Caki2 (cell line): ENCODE results near the gene RAPGEF4. TPM values are rescaled to one million over a fixed set of nuclear protein-coding genes. Genes with fewer than 3 reads are reported as not detected.
A peak's percentile ranks its signal among the peaks of the same experiment; 100 is the strongest.

Source experiments
- DNase-seq: peaks from one replicate; pipeline ENCODE4 v3.0.0-alpha.2; 2015; ENCODE audit warnings: low read depth
- in situ Hi-C: cut with HindIII; loops from 2 replicates; pipeline ENCODE4 v1.10.0; 2016; ENCODE audit warnings: low sequenced_read_pairs, low pct_unique_long_range_greater_than_20kb, mixed read lengths
- total RNA-seq: library from RNA; depleted of rRNA; stranded (reverse); fragments of >200 nt; shearing (Covaris generic); gene quantifications from 2 replicates; pipeline ENCODE4 v1.2.3, GENCODE V29; 2014; ENCODE audit warnings: low replicate concordance

RAPGEF4 gene
- total RNA-seq, 1 experiment from 2014 or later = not detected

- DNase-seq = no peak
- in situ Hi-C loops = no loop called here
Measured at GRCh38 chr2:172967036-172967982, 231.7 kb downstream of the RAPGEF4 start.

- DNase-seq = peak; percentile 11
- in situ Hi-C loops = no loop called here
Measured at GRCh38 chr2:172968061-172968469, 232.4 kb downstream of the RAPGEF4 start.

DNA sequence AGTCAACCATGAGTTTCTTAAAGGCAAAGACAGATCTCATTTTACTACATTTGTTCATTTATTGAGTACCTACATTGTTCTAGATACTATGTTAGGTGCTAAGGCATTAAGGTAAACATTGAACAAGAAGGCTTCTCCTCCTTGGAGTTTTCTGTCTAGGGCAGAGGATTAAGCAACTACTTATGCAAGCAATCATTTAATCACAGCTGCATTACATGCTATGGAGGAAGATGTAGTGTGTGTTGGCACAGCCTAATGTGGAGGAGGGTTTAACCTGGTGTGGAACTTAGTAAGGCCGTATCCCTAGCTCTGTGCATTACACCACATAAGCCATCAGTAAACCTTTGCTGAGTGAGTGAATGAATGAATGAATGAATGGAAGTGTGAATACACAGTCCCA, 233.5 kb downstream of the RAPGEF4 start:
- DNase-seq = no peak
- in situ Hi-C loops = no loop called here

GRCh38 chr2:172969609-172970008, 234.0 kb downstream of the RAPGEF4 start:
- no peak for DNase-seq
- in situ Hi-C loops = no loop called here

DNA sequence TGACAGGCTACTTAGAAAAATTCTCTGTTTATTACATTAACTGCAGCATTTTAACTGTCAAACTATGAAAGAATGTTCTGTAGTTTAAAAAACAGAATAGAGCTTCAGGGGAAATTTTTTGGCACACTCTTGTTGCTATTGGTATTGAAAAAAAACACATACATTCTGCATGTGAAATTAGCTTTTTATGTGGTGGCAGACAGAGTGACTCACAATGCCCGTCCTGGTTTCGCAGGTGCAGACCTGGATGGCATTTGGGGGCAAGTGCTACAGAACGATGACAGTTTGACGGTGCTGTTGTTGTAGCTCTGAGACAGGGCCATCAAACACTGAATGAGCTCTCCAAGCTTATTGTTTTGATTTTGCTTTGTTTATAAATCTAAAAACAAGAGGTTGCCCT, 235.0 kb downstream of the RAPGEF4 start:
- in situ Hi-C loops = no loop called here
- DNase-seq = no peak

- DNase-seq = peak; percentile 21
- in situ Hi-C loops = no loop called here
Measured at GRCh38 chr2:172972005-172972619, 236.5 kb downstream of the RAPGEF4 start.

DNA sequence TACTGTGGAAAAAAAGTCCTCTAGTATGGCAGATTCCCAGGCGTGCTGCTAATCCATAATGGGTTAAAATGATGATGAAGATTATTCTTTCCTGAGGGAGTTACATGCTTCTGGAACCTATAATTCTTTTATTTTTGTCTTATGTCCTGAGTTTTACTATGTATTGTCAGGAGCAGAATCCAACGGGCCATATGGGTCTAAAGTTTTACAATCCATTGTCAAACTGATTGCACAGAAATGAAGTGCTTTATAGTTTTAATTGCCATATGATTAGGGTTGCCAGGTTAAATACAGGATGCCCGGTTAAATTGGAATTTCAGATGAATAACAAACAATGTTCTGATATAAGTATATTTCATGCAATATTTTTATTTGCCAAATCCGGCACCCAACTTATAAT, 239.1 kb downstream of the RAPGEF4 start:
- DNase-seq = no peak
- in situ Hi-C loops = no loop called here

DNA sequence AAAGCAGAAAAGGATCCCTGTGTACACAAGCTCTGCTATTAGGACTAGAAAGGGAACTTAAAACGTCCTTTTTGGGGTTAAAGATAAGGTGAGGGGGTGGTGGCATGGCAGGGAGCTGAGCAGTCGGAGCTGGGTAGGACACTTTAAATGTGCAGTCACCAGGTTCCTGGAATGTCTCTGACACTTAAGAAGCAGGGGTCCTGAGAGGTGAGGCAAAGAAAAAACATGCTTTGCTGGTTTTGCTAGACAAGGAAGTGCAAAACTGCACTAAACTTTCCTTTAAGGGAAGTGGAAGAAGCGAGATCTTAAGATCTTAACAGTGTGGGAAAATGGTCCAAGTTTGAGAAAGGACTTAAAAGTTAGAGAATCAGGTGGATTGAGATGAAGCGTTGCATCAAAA, 240.5 kb downstream of the RAPGEF4 start:
- in situ Hi-C loops = no loop called here

DNA sequence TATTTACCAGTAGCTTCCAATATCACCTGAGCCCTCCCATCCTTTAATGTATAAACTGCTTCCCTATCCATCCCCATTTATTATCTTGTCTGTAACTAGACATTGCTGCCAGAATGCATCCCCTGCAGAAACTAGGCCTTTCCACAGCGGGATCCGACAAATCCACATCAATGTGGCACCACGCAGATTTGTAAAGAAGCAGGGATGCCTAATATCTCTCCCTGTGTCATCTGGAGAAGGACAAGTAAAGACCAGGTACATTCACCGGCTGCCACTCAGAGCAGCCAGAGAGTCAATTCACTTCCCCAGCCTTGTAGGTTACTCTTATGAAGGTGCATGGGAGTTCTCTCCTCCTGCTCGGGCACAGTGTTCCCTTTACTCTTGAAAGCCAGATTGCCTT, 241.2 kb downstream of the RAPGEF4 start:
- DNase-seq = no peak
- in situ Hi-C loops = no loop called here

More for the DNA sequence above, 240.5 kb downstream of the RAPGEF4 start:
- DNase-seq = no peak

DNA sequence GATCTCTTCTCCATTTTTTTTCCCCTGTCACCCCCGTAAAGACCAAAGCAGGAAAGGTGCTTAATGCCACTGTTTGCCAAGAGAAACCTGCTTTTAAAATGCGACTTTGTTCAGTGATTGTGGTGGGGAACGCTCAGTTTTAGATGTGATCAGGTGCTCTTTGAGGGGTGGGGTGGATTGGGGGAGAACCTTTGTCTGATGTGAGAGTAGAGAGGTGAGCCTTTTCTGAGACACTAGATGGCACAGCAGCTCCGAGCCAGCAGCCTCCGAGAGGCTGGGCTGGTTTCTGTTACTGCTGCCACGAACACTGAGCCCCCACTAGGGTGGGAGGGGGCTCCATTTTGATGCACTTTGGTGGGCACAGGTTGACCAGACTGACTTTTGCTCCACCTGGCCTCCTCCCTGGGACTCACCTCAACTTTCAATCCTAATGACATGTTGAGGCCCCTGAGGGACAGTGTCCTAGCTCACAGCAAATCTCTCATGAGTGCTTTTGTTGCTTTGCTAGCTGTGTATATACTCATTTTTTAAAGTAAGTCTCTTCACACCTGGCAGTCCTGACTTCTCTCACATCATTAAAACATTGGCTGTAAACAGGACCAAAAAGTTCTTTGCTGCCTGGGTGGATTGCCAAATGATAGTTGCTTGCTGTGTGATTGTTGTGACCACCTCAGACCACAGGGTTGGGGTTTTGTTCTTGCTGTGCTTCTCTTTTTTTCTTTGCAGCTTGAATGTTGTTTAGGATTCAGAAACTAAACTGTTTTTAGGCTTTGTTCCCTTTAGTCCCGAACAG, 241.8 kb downstream of the RAPGEF4 start:
- in situ Hi-C loops = no loop called here
- DNase-seq = no peak

- in situ Hi-C loops = no loop called here
- no peak for DNase-seq
Measured at GRCh38 chr2:172978063-172978383, 242.4 kb downstream of the RAPGEF4 start.

- DNase-seq = peak; percentile 37
- in situ Hi-C loops = no loop called here
Measured at GRCh38 chr2:172985139-172985892, 249.7 kb downstream of the RAPGEF4 start.

GRCh38 chr2:172986040-172986439, 250.4 kb downstream of the RAPGEF4 start:
- DNase-seq = no peak
- in situ Hi-C loops = no loop called here

GRCh38 chr2:172988728-172989127, 253.1 kb downstream of the RAPGEF4 start:
- DNase-seq = no peak
- in situ Hi-C loops = no loop called here

DNA sequence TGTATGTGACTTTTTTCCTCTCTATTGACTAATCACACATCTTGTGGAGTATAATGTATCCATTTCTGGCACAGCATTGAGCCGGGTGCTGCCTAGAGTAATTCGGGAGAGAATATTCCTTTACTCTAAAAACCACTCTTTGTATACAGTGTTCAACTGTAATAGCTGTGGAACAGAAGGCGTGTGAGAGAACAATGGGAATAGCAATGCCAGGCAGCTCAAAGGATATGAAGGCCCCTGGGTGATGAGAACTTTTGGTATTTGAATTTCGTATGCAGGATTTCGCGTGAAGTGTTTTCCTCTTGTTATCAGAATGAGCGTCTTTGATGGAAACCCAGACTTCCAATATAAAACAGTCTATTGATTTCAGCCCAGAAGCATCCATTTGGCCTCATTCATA, 255.4 kb downstream of the RAPGEF4 start:
- in situ Hi-C loops = no loop called here
- DNase-seq = no peak

- DNase-seq = no peak
- in situ Hi-C loops = no loop called here
Measured at GRCh38 chr2:172993139-172993538, 257.5 kb downstream of the RAPGEF4 start.

DNA sequence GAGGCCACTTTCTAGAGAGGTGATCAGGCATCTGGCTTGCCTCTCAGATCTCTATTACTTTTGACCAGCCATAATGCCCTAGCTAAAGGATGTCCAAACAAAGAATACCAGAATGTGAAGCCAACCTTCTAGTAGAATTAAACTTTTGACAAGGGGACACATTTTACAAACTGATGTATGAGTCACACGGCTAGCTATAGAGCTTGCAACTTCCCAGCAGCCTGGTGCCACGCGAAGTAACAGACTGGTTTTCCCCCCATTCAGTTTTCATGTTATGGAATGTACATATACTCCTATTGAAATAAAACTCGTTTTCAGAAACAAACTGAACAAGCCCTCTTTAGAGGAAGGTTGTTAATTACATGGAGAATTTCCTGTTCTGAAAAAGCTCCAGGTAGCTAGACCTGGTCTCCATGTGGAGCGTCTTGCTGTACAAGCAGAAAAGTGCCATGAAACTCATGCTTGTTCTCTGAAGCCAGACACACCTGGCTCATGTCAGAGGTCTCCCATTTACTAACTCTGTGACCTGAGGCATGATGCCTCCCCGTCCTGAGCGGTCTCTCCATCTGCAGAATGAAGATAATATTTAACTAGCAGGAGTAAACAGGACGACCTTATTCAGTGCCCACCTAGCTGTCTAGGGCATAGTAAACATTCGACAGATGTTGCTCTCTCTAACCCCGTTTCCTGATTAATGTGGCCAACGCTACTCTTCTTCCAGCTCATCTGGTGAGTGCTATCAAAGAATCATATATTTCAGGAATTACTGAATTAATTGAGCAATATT, 258.5 kb downstream of the RAPGEF4 start:
- no peak for DNase-seq
- in situ Hi-C loops = no loop called here

- in situ Hi-C loops = no loop called here
- no peak for DNase-seq
Measured at GRCh38 chr2:172994864-172995263, 259.2 kb downstream of the RAPGEF4 start.
